OCI-LY3 (cell line): Measurements from ENCODE around the gene UBE2E2.

Source experiments
- EZH2phosphoT487 ChIP-seq: fragments of 200-600 bp; shearing (Covaris generic); IDR thresholded peaks from 2 replicates; pipeline ENCODE4 v1.6.1; 2018; ENCODE audit warnings: antibody characterized with exemption, mixed run types, low read depth
- TF ChIP-seq, protein P1 (sequence below): fragments of 200-600, 300-600 bp; sonication (generic); IDR thresholded peaks from 2 replicates; pipeline ENCODE4 v1.5.1; 2014; ENCODE audit warnings: antibody characterized with exemption, low read length, low read depth

DNA sequence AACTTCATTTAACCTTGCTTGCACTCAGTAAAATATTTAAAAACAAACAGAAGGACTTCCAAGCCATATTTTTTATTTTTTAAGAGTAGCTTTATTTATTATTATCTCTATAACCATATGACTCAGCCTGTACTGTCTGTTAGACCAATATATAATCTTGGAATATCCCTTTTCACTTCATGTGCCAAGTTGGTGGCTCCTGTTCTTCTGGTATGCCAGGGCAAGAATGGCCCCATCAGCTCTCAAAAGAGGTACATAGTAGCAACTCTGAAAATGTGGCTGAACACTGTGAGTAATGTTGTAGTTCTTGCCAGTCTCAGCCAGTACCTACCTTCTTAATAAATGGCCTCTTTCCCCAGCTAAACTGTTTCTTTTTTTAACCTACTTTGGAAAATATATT lies 345.6 kb downstream of the UBE2E2 start:
- TF ChIP-seq, protein P1, sequence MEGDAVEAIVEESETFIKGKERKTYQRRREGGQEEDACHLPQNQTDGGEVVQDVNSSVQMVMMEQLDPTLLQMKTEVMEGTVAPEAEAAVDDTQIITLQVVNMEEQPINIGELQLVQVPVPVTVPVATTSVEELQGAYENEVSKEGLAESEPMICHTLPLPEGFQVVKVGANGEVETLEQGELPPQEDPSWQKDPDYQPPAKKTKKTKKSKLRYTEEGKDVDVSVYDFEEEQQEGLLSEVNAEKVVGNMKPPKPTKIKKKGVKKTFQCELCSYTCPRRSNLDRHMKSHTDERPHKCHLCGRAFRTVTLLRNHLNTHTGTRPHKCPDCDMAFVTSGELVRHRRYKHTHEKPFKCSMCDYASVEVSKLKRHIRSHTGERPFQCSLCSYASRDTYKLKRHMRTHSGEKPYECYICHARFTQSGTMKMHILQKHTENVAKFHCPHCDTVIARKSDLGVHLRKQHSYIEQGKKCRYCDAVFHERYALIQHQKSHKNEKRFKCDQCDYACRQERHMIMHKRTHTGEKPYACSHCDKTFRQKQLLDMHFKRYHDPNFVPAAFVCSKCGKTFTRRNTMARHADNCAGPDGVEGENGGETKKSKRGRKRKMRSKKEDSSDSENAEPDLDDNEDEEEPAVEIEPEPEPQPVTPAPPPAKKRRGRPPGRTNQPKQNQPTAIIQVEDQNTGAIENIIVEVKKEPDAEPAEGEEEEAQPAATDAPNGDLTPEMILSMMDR = no peak
- TF ChIP-seq EZH2phosphoT487 = no peak
